NB4 (cell line): ENCODE measurements around the gene TRH.

ENCODE experiments used
- CTCF ChIP-seq: IDR thresholded peaks from one replicate; pipeline ENCODE4 v1.5.1; 2012; ENCODE audit warnings: low read depth, low read length
- MAX ChIP-seq: IDR thresholded peaks from 2 replicates; pipeline ENCODE4 v1.6.1; 2011; ENCODE audit warnings: low read depth, low read length
- MYC ChIP-seq: IDR thresholded peaks from 2 replicates; pipeline ENCODE4 v1.6.1; 2011; ENCODE audit warnings: low read depth, low read length

GRCh38 chr3:129944709-129945108, 29.8 kb upstream of the TRH start:
- no peak for TF ChIP-seq CTCF
- no peak for TF ChIP-seq MAX
- TF ChIP-seq MYC, result no peak
